SU-DHL-6 (cell line): ENCODE measurements around the gene MYH7B.

ENCODE experiments used
- CTCF ChIP-seq: fragments of 200-600 bp; sonication (generic); IDR thresholded peaks from one replicate; pipeline ENCODE4 v1.5.1; 2017; ENCODE audit warnings: antibody characterized with exemption, mild to moderate bottlenecking, low read length, moderate library complexity; ENCODE audit not compliant: insufficient read depth, poor library complexity, severe bottlenecking
- EZH2phosphoT487 ChIP-seq: fragments of 200-600 bp; sonication (generic), shearing (Covaris generic); conservative IDR thresholded peaks from 2 replicates; pipeline ENCODE4 v1.6.1; 2018; ENCODE audit warnings: mild to moderate bottlenecking, antibody characterized with exemption, low read length, moderate library complexity, mixed read lengths

- TF ChIP-seq CTCF (no peak), EZH2phosphoT487 (no peak)
Measured at GRCh38 chr20:34985461-34986310, 30.0 kb downstream of the MYH7B start.
